Measurements from ENCODE around the gene NCOA3. TPM values are rescaled to one million over a fixed set of nuclear protein-coding genes. Genes with fewer than 3 reads are reported as not detected.

Gene NCOA3
- total RNA-seq, 2 experiments from 2014 or later = 66.2 to 73.7 TPM

GRCh38 chr20:47610945-47611250 lies 109.2 kb downstream of the NCOA3 start:
- Mint-ChIP-seq H3K27me3 (no peaks in the 10 kb centered on the region), H3K27ac (peak overlapping the region; percentile 96), H3K4me1 (ENCODE audit: low read depth) (peaks cover 83% of the 10 kb centered on the region), H3K9me3 (peaks cover 5% of the 10 kb centered on the region), H3K36me3 (ENCODE audit: low read depth) (peaks cover 64% of the 10 kb centered on the region), H3K4me3 (peak overlapping the region; percentile 68)
- DNase-seq = no peak
- ATAC-seq = peak; percentile 56
- POLR2A ChIA-PET = interaction anchor here (0.6 to 3.1 kb wide), 5 partner anchors 13 to 341 kb away, joined by 3 to 24 read pairs (median 3); partner anchors contain the start of gene NCOA3
- CTCF ChIA-PET = interaction anchor here (1.0 to 5.5 kb wide), 8 partner anchors 10 to 337 kb away, joined by 3 to 38 read pairs (median 6); no protein-coding TSS in a partner anchor
- intact Hi-C loops (cut with micrococcal nuclease) = loop anchor here (2.0 kb wide), 1 partner anchor 110 kb away; the partner anchor contains the start of gene NCOA3
- no peak for TF ChIP-seq CTCF (IDR thresholded peaks at IDR 0.05)

GRCh38 chr20:47611785-47612184 lies 110.1 kb downstream of the NCOA3 start:
- H3K4me3 Mint-ChIP-seq = no peak overlapping the region
- DNase-seq (no peak), ATAC-seq (no peak)
- intact Hi-C loops (cut with micrococcal nuclease) = loop anchor here (2.0 kb wide), 1 partner anchor 111 kb away; the partner anchor contains the start of gene NCOA3
- ChIA-PET POLR2A (no interaction called here), CTCF (interaction anchor here (0.7 to 5.5 kb wide), 6 partner anchors 9 to 338 kb away, joined by 3 to 38 read pairs (median 4); no protein-coding TSS in a partner anchor)
- TF ChIP-seq CTCF (IDR thresholded peaks at IDR 0.05) = no peak
- H3K27me3 Mint-ChIP-seq = no peaks in the 10 kb centered on the region
- H3K27ac Mint-ChIP-seq = peak overlapping the region; percentile 96
- peaks cover 5% of the 10 kb centered on the region for H3K9me3 Mint-ChIP-seq
- peaks cover 59% of the 10 kb centered on the region for H3K36me3 Mint-ChIP-seq (ENCODE audit: low read depth)
- peaks cover 80% of the 10 kb centered on the region for H3K4me1 Mint-ChIP-seq (ENCODE audit: low read depth)

GRCh38 chr20:47612670-47613069 lies 111.0 kb downstream of the NCOA3 start:
- DNase-seq = no peak
- TF ChIP-seq CTCF (IDR thresholded peaks at IDR 0.05) = no peak
- peak overlapping the region; percentile 96 for H3K27ac Mint-ChIP-seq
- peaks cover 5% of the 10 kb centered on the region for H3K9me3 Mint-ChIP-seq
- no peak overlapping the region for H3K4me3 Mint-ChIP-seq
- intact Hi-C loops (cut with micrococcal nuclease) = no loop called here
- peaks cover 63% of the 10 kb centered on the region for H3K36me3 Mint-ChIP-seq (ENCODE audit: low read depth)
- CTCF ChIA-PET = interaction anchor here (0.7 to 5.5 kb wide), 6 partner anchors 8 to 339 kb away, joined by 3 to 38 read pairs (median 4); no protein-coding TSS in a partner anchor
- H3K27me3 Mint-ChIP-seq = no peaks in the 10 kb centered on the region
- no peak for ATAC-seq
- POLR2A ChIA-PET = no interaction called here
- peaks cover 77% of the 10 kb centered on the region for H3K4me1 Mint-ChIP-seq (ENCODE audit: low read depth)

GRCh38 chr20:47614703-47615309 lies 113.1 kb downstream of the NCOA3 start:
- Mint-ChIP-seq H3K27ac (peak overlapping the region; percentile 80), H3K36me3 (ENCODE audit: low read depth) (peaks cover 48% of the 10 kb centered on the region), H3K4me3 (no peak overlapping the region), H3K9me3 (peaks cover under 1% of the 10 kb centered on the region), H3K4me1 (ENCODE audit: low read depth) (peaks cover 65% of the 10 kb centered on the region), H3K27me3 (no peaks in the 10 kb centered on the region)
- POLR2A ChIA-PET = no interaction called here
- intact Hi-C loops (cut with micrococcal nuclease) = no loop called here
- no peak for TF ChIP-seq CTCF (IDR thresholded peaks at IDR 0.05)
- no peak for ATAC-seq
- DNase-seq = no peak
- CTCF ChIA-PET = interaction anchor here (1.1 to 2.1 kb wide), 6 partner anchors 48 to 342 kb away, joined by 3 to 11 read pairs (median 5); no protein-coding TSS in a partner anchor

GRCh38 chr20:47618479-47618878 lies 116.8 kb downstream of the NCOA3 start:
- POLR2A ChIA-PET = no interaction called here
- H3K36me3 Mint-ChIP-seq (ENCODE audit: low read depth) = peaks cover 39% of the 10 kb centered on the region
- no peak for TF ChIP-seq CTCF (IDR thresholded peaks at IDR 0.05)
- CTCF ChIA-PET = interaction anchor here (1.0 to 4.7 kb wide), 7 partner anchors 8 to 422 kb away, joined by 3 to 39 read pairs (median 5); partner anchors contain the start of gene NCOA3
- H3K27ac Mint-ChIP-seq = peak overlapping the region; percentile 61
- H3K4me1 Mint-ChIP-seq (ENCODE audit: low read depth) = peaks cover 52% of the 10 kb centered on the region
- no peaks in the 10 kb centered on the region for H3K9me3 Mint-ChIP-seq
- intact Hi-C loops (cut with micrococcal nuclease) = no loop called here
- DNase-seq (no peak), ATAC-seq (no peak)
- no peaks in the 10 kb centered on the region for H3K27me3 Mint-ChIP-seq
- no peak overlapping the region for H3K4me3 Mint-ChIP-seq

Measured in activated CD8-positive, alpha-beta T cell treated with anti-CD3 and anti-CD28 coated beads for 36 hours (primary cell).